GM18870 (cell line): ENCODE data around the gene RASA3.

Source experiments
- ATAC-seq: cut with Tn5 transposase; IDR thresholded peaks from one replicate; pipeline ENCODE4 v1.9.1; 2021; ENCODE audit warnings: moderate library complexity; ENCODE audit not compliant: unreplicated experiment

The RASA3 gene

DNA sequence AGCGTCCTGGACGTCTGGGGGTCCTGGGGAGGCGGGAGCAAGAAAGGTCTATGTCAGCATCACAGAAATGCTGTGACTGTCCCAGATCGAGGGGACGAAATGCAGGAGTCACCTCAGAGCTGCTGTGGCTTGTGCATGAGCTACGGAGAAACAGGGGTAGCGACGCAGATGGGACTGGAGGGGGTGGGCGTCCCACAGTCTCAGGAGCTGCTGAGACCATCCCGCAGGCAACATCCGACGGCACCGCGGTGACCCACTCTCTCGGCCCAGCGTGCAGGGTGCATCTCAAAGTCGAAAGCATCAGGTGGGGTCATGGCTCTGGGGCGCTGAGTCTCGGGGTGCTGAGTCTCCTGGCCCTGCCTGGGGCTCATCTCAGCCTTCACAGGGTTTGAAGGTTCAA lies 121.2 kb downstream of the RASA3 start:
- ATAC-seq, result no peak

DNA sequence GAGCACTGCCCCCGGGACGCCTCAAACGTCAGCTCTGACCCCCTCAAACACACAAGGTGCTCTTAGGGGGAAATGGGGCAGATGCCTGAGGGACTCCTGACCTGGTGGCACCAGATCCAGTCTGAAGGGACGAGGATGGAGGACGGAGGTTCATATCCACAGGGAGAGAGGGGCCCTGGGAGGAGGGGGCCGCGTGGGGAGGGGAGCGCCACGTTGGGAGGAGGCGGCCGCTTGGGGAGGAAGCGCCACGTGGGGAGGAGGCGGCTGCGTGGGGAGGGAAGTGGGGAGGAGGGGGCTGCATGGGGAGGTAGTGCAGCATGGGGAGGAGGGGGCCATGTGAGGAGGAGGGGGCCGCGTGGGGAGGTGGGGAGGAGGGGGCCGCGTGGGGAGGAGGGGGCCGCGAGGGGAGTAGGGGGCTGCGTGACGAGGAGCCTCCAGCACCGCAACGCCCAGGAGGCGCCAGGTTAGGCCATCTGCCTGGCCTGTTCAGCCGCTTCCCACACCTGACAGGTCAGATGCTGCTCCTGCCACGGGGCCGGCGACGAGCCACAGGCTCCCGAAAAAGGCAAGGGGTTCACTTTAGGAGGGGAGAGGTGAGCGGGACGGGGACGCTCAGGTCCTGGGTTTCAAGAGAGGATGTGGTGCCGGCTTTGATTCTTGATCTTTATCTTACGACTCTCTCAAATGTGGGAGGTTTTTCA lies 121.9 kb downstream of the RASA3 start:
- ATAC-seq, result no peak

DNA sequence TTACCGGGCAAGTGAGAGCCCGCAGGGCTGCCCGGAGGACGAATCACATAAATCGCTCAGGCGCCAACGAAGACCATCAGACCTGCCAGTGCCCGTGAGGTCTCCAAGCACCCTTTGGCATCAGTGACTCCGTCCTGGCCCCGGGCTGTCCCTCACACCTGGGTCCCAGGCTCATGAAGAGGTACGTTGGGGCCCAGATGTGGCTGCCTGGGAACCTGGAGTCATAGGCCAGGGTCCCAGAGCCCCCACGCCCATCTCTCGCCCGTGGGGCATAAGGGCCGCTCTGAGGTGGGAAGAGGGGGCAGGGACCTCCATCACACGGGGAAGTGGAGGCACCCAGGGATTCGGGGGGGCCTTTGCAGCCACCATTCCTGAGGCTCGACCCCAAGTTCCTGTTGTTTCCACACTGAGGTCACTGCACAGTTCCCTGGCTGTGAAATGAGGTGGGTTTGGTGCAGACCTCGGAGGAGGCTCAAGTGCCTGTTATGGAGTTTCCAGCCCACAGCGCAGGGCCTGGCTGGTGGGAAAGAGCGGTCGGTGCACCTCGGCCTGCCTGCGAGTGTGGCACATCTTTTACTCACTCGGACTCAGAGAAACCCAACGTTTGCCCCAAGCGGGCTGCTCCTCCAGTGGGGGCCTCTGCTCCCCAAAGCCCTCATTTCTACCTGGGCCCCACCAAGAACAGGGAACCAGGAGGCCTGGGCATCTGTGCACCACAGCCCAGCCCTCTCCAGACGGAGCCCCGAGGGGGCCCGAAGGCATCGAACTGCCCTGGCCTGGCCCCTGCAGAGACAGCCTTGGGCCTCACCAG lies 122.6 kb downstream of the RASA3 start:
- no peak for ATAC-seq

DNA sequence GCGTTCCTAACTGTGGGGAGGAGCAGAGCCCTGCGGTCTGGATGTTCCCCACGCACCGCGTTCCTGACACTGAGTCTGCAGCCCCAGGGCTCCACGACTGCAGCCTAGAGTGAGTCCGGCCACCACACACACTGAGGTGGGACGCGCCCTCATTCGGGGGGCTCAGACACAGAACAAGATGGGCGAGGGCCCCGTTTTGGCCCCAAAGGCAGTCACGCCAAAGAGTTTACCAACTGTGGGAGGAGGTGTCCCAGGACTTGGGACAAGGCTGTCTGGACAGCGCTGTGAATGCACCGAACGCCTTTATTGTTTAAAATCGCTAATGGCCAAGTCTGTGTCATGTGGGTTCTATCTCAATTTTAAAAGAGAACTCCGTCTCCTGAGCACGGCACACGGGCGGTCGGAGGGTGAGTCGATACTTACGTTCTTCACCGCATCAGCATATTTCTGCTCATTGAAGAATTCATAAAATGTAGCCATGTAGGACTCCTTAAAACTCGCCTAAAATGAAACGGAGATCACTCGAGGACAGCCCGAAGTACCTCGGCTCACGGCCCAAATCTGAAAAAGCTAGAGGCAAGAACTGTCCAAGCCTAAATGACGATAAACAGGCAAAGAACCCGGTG lies 123.3 kb downstream of the RASA3 start:
- no peak for ATAC-seq

DNA sequence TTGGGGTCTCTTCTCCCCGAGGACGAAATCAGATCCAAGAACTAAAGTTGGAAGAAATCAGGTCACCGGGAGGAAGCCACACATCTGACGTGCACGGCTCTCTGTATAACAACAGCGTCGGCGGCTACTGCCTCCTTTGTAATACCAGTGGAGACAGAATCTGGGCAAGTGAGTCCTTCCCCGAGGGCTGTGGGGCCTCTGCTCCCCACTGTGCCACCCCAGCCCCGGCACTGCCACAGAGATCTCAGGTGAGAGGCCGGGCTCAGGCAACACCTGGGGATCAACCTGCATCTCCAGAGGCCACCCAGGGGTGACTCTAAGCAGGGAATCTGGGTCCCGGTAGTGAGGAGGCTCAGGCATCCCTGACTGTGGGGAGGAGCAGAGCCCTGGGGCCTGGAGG lies 124.9 kb downstream of the RASA3 start:
- no peak for ATAC-seq

DNA sequence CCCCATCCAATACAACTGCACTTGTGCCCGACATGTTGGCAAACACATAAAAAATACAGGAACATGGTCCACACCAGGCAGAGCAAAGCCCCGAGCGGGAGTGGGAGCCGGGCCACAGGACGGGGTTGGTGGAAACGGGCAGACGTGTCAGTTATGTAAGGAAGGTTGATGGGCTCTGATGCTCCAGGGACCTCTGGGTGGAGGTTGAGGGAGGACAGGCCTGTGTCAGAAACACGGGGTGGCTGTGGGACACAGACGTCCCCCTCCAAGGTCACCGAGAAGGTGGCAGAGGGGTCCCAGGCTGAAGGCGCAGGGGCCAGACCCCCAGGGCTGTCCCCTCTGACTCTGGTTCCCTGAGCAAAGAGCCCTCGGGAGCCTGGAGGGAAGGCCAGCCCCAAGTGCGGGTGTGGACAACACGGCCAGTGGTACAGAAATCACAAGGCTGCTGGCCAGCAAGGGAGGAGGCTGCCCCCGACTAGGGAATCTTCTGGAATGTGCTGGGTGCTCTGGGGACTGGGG lies 127.2 kb downstream of the RASA3 start:
- ATAC-seq, result no peak

DNA sequence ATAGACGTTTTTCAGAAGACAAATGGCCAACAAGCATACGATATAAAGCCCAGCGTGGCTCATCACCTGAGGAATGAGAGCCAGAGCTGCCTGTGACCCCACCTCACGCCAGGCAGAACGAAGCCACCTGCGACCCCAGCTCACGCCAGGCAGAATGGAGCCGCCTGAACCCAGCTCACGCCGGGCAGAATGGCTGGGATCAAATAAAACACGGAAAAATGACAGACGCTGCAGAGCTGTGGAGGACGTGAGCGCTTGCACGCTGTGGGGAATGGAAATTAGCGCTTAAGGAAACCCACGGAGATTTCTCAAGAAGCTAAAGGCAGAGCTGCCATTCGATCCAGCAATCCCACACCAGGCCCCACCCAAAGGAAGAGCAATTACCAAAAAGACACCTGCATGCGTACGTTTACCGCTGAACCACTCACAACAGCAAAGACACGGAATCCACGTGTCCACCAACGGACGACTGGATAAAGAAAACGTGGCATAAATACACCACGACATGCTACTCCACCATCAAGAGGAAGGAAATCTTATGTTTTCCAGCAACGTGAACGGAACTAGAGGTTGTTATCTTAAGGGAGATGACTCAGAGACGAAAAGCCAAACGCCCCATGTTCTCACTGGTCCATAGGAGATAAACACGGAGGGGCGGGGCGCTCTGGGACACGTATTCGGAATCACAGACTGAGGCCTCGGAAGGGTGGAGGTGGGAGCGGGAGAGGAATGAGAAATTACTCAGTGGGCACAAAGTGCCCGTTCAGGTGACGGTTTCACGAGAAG lies 127.8 kb downstream of the RASA3 start:
- ATAC-seq, result no peak

DNA sequence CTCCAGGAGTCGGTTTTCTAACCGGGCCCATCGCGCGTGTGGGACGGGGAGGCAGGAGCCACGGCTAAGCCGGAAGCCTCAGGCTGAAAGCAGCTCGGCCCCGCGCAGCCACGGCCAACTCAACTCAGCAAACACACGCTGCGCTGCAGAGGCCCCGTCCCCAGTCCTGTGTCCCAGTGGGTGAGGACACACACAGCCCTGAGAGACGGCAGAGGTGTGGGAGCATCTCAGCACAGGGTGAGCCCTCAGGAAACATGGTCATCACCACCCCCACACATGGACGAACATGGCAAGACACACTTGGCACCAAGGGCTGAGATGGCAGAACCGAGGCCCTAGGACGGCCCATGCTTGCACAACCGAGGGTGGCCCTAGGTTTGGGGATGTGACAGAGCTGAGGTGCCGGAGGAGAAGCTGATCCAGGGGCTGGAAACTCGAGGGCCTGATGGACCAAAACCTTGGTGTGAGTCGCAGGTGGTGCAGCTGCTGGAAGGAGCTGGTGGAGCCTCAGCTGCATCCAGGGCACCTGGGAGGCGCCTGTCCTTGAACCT lies 129.6 kb downstream of the RASA3 start:
- no peak for ATAC-seq

DNA sequence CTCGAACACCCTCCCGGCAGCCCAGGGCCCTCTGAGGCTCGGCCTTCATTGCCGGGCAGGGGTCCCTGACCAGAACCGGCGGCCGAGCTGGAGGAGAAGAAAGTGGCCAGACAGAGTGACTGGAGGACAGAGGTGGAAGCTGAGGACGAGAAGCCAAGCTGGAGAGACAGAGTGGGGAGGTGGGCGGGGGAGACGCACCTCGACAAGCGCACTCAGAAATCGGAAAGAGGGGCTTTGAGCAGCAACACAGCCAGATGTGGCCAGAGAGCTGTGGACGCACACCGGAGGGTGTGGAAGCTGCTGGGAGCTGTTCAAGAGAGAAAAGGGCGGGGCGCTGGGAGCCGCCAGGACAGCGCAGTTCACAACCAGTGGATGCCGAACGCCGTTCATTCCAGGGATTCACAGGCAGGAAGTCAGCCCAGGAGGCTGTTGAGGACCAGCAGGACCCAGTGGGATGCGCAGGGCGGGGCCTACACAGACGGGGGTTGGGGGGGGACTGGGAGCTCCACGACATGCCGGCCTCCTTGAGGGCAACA lies 130.3 kb downstream of the RASA3 start:
- no peak for ATAC-seq

DNA sequence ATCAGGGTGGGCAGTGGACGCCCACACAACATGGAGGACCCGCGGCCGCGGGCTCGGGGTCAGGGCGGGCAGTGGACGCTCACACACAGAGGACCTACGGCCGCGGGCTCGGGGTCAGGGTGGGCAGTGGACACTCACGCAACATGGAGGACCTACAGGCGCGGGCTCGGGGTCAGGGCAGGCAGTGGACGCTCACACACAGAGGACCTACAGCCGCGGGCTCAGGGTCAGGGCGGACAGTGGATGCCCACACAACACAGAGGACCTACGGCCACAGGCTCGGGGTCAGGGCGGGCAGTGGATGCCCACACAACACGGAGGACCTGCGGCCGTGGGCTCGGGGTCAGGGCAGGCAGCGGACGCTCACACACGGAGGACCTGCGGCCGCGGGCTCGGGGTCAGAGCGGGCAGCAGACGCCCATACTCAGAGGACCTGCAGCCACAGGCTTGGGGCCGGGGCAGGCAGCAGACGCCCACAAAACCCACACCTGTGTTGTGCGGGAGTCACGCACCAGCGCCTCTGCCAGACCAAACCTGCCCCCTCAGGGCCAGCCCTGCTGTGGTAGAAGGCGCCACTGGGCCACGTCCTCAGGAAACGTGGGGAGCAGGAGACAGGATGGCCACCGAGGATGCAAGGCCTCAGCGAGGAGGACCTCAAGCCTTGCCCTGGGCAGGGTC lies 131.0 kb downstream of the RASA3 start:
- ATAC-seq, result no peak

DNA sequence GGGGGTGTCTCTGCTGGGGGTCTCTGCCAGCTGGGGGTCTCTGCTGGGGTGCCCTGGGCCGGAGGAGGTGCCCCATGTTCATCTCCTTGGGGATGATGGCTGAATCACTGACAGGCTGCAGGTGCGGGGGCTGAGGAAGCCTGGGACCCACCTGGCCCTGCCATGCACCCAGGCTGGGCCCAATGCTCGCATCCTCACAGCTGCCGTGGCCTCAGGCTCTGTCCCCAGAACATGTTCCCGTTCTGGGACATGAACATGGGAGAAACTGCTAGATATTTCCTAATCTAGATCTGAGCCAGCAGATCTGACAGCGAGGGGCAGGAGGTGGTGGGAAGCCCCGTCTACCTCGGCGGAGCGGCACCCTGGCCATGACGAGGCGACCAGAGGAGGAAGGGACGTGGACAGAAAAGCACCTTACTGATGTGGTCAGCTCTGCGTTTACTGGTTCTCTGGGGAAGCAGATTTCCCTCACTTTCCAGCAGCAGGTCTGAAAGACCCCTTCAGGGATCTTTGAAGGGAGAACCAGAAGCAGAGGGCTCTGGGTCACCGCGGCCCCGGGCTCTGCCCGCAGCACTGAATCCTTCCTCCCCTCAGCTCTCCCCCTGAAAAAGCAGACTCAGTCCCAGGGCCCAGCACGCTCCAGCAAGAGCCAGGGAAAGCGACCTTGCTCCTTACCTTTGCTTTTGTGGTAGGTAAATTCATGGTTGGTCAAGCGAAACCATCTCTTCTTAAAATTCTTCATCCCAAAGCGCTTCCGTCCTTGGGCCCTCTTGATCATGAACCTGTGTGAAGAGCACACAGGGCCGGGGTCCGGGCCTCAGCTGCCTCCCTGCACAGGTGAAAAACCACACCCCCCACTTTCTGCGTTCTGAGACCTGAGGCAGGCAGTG lies 132.0 kb downstream of the RASA3 start:
- ATAC-seq, result no peak

DNA sequence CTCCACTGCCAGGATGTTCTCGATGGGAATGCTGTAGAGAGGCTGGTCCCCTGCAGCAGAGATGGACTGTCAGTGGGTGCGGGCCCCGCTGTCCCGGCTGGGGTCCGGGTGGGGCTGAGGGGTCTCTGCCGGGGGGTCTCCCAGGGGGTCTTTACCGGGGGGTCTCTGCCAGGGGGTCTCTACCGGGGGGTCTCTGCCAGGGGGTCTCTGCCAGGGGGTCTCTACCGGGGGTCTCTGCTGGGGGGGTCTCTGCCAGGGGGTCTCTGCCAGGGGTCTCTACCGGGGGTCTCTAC lies 132.9 kb downstream of the RASA3 start:
- no peak for ATAC-seq

DNA sequence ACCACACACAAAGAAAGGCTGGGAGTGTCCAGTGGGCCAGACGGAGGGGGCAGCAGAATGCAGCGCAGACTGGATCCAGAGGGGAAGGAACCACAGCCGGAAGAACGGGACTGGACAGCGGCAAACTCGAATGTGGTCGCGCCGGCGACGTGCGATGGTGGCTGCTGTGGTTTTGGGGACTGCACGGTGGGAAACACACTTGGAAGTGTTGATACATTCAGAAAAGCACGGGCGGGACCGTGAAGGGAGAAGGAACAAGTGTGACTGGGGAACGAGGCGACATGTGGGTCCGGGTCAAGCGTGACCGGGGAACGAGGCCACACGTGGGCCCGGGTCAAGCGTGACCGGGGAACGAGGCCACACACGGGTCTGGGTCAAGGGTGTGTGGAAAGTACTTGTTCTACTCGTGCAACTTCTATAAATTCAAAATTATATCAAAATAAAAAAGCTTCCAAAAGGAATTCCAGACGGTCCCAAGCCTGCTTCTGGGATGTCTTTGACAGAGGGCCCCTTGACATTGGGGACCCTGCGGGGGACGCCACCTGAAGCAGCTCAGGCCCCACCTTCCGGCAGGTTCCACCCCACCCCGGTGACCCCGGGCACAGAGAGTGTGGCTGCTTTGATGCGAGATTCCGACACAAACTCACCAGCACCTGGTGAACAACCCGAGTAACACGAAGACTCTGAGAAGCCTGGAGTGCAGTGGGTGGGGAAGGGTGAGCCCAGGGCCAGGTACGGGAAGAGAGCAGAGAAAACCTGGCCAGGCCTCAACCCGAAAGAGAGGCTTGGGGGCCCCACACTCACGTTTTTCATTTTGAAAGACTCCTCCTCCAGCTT lies 133.4 kb downstream of the RASA3 start:
- ATAC-seq, result no peak

DNA sequence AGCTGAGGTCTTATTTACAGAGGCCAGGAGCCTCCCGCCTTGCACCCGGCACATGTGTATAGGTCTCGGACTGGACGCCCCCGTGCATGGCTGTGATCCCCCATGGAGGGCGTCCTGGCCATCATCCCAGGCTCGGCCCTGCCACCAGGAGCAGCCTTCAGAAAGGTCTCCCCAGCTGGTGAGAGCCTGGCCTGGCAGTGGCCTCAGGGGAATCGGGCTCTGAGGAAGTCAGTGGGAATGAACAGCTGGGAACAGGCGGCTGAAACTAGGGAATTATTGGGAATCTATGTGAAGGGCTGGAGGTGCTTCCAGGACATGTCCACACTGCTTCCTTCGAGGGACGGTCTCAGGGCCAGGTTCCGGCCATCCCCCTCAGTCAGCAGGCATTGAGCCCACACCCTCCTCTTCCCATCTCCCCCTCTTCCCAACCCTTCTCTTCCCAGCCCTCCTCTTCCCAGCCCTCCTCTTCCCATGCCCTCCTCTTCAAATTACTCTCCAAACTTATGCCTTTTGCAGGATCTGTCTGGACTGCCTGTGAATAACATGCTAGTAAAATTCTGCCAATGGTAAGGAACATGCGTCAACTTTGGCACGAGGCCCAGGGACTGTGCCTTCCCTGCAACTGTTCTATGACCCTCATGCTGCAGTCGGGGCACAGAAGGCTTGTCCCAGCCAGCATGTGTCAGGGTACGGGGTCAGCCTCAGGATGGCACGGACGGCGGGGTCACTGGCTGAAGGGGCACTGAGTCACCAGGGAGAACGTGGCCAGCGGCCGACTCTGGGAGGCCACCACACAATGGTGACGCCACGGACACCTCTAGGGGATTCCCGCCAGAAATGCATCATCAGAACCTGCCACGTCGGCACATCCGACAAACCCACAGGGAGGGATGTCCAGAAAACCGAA lies 134.3 kb downstream of the RASA3 start:
- no peak for ATAC-seq

DNA sequence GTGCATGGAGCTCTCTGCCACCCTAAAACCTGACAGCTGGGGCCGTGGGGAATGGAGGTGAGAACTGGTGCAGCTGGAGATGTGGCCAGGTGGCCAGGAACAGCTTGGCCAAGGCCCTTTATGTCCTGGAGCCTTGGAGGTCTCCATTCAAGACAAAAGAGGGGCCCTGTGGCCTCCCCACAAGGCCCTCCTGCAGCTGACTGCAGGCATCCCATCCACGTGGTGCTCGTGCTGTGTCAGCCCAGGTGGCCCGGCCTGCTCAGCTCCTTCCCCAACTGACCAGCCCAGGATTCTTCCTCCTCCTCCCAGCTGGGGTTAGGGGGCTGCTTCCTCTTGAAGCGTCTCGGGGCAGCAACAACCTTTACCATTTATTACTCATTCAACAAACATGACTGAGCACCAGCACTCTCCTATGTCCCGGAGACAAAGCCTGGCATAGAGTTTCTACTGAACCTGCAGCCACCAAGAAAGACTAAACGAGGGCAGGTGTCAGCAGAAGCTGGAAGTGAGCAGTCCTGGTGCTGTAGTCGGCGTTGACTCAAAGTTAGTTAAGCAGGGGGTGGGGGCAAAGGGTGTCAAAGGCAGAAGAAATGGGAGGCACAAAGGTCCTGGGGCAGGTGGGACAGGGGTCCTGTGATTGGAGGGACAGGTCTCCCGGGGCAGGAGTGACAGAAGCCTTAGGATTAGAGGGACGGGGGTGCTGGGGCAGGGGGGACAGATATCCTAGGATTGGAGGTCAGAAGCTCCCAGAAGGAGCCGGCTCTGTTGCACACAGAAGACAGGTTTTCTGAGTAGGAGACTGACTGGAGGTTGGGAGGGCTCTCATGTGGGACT lies 135.3 kb downstream of the RASA3 start:
- ATAC-seq, result no peak
